ENCODE measurements around the gene DHCR7.

Gene DHCR7

DNA sequence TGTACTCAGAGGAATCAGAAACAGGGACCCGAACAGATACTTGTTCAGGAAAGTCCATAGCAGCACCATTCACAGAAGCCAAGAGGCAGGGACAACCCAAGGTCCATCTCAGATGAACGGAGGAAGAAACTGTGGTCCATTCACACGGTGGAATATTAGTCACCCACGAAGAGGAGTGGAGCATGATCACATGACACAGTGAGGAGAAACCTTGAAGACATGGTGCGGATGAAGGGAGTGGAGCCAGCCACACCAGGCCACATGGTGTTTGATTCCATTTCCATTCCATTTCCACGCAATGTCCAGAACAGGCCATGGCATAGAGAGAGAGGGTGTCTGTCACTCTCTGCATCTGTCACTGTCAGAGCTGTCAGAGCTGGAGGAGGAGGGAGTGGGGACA is 35.5 kb upstream of the DHCR7 start:
- Histone ChIP-seq H3K27ac (ENCODE audit: poor library complexity, severe bottlenecking) (no peak overlapping the region), H3K9me3 (ENCODE audit: severe bottlenecking) (no peaks in the 10 kb centered on the region), H3K4me1 (ENCODE audit: insufficient read depth, poor library complexity, severe bottlenecking) (no peaks in the 10 kb centered on the region), H3K4me3 (ENCODE audit: severe bottlenecking) (no peak overlapping the region), H3K27me3 (ENCODE audit: insufficient read depth, poor library complexity, severe bottlenecking) (no peaks in the 10 kb centered on the region), H3K36me3 (ENCODE audit: low read depth) (peaks cover 9% of the 10 kb centered on the region; the same call in 1 of the 2 replicates)
- ATAC-seq (ENCODE audit: low read depth) (no peak), DNase-seq (ENCODE audit: low spot score) (peak; percentile 13)
- TF ChIP-seq, protein P1, sequence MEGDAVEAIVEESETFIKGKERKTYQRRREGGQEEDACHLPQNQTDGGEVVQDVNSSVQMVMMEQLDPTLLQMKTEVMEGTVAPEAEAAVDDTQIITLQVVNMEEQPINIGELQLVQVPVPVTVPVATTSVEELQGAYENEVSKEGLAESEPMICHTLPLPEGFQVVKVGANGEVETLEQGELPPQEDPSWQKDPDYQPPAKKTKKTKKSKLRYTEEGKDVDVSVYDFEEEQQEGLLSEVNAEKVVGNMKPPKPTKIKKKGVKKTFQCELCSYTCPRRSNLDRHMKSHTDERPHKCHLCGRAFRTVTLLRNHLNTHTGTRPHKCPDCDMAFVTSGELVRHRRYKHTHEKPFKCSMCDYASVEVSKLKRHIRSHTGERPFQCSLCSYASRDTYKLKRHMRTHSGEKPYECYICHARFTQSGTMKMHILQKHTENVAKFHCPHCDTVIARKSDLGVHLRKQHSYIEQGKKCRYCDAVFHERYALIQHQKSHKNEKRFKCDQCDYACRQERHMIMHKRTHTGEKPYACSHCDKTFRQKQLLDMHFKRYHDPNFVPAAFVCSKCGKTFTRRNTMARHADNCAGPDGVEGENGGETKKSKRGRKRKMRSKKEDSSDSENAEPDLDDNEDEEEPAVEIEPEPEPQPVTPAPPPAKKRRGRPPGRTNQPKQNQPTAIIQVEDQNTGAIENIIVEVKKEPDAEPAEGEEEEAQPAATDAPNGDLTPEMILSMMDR (IDR thresholded peaks at IDR 0.05; ENCODE audit: poor library complexity, severe bottlenecking): no peak

DNA sequence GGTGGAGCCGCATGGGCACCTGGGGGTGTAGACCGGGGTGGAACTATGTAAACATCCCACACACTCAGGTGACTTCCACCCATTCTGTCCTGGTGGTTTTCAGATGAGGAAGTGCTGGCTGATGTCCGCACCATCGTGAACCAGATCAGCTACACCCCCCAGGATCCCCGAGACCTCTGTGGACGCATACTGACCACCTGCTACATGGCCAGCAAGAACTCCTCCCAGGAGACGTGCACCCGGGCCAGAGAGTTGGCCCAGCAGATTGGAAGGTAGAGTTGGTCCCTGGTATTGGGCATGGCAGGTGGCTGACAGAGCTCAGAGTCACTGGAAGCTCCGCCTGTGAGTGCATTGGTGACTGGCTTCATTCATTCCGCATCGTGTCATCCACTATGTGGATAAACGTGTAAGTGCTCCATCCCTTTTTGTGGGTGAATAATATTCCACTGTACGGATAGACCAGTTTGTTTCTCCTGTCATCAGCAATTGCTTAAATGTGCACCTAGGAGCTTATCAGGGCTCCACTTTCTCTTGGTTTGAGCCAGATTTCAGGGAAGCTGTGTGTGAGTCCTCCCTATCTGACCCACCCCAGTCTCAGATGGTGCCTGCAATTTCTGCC is 34.7 kb upstream of the DHCR7 start:
- H3K4me3 ChIP-seq (ENCODE audit: severe bottlenecking): no peak overlapping the region
- no peak for ATAC-seq (ENCODE audit: low read depth)
- no peak overlapping the region for H3K27ac ChIP-seq (ENCODE audit: poor library complexity, severe bottlenecking)
- no peaks in the 10 kb centered on the region for H3K27me3 ChIP-seq (ENCODE audit: insufficient read depth, poor library complexity, severe bottlenecking)
- H3K9me3 ChIP-seq (ENCODE audit: severe bottlenecking): no peaks in the 10 kb centered on the region
- peaks cover 9% of the 10 kb centered on the region; the same call in 1 of the 2 replicates for H3K36me3 ChIP-seq (ENCODE audit: low read depth)
- DNase-seq (ENCODE audit: low spot score): no peak
- H3K4me1 ChIP-seq (ENCODE audit: insufficient read depth, poor library complexity, severe bottlenecking): no peaks in the 10 kb centered on the region
- TF ChIP-seq, protein P1 (IDR thresholded peaks at IDR 0.05; ENCODE audit: poor library complexity, severe bottlenecking): no peak

DNA sequence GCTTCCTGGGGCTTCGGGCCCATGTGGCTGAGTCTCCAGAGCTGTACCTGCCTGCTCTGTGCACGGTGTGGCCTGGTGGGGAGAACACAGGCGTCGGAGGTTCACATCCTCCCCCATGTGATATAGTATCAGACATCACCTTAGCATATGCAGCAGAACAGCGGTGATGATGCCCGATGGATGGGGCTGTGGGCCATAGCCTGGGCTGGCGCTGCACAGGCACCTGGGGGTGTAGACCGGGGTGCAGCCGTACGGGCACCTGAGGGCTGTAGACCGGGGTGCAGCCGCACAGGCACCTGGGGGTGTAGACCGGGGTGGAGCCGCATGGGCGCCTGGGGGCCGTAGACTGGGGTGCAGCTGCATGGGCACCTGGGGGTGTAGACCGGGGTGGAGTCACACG is 34.0 kb upstream of the DHCR7 start:
- TF ChIP-seq, protein P1 (IDR thresholded peaks at IDR 0.05; ENCODE audit: poor library complexity, severe bottlenecking): no peak
- ATAC-seq (ENCODE audit: low read depth) (no peak), DNase-seq (ENCODE audit: low spot score) (no peak)
- no peaks in the 10 kb centered on the region for H3K27me3 ChIP-seq (ENCODE audit: insufficient read depth, poor library complexity, severe bottlenecking)
- no peaks in the 10 kb centered on the region for H3K9me3 ChIP-seq (ENCODE audit: severe bottlenecking)
- H3K27ac ChIP-seq (ENCODE audit: poor library complexity, severe bottlenecking): no peak overlapping the region
- H3K36me3 ChIP-seq (ENCODE audit: low read depth): peaks cover 9% of the 10 kb centered on the region; the same call in 1 of the 2 replicates
- no peak overlapping the region for H3K4me3 ChIP-seq (ENCODE audit: severe bottlenecking)
- no peaks in the 10 kb centered on the region for H3K4me1 ChIP-seq (ENCODE audit: insufficient read depth, poor library complexity, severe bottlenecking)

DNA sequence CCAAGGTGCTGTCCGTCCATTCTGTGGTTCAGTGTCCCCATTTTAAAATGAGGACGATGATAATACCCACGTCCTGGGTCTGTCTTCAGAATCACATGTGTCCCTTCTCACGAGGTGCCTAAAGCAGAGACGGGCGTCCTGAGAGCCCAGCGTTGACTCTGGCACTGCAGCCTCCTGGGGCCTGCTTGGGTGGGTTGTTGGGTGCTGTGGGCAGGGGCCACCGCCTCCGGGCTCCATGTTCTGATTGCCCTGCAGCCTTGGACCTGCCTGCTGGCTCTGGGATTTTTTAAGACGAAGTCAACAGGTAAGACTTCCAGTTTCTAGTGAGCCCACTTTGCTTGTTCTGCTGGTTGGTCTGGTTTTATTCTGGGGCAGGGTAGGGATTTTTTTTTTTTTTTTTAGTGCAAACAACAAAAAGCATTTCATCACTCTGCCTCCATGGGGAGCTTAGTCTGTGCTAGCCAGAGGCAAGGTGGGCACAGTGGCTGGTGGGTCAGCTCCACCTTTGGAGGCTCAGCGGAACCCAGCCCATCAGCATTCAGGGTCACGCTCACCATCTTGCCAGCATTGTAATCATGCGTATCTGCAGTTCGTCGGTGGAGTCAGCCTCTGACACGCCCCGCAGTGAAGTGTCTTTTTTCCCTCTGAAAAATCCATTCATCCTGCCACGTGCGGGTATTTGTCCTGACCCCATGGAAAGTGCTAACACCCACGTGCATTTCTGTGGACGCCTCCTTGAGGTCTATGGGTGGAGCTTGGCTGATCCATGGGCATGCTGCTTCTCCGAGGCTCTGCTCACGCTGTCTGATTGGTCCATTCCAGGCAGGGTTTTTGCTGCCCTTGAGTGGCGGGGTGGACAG is 33.1 kb upstream of the DHCR7 start:
- H3K27ac ChIP-seq (ENCODE audit: poor library complexity, severe bottlenecking): no peak overlapping the region
- DNase-seq (ENCODE audit: low spot score): no peak
- H3K27me3 ChIP-seq (ENCODE audit: insufficient read depth, poor library complexity, severe bottlenecking): no peaks in the 10 kb centered on the region
- ATAC-seq (ENCODE audit: low read depth): no peak
- no peaks in the 10 kb centered on the region for H3K4me1 ChIP-seq (ENCODE audit: insufficient read depth, poor library complexity, severe bottlenecking)
- TF ChIP-seq, protein P1 (IDR thresholded peaks at IDR 0.05; ENCODE audit: poor library complexity, severe bottlenecking): no peak
- H3K36me3 ChIP-seq (ENCODE audit: low read depth): peaks cover 9% of the 10 kb centered on the region; the same call in 1 of the 2 replicates
- H3K9me3 ChIP-seq (ENCODE audit: severe bottlenecking): no peaks in the 10 kb centered on the region
- H3K4me3 ChIP-seq (ENCODE audit: severe bottlenecking): no peak overlapping the region

DNA sequence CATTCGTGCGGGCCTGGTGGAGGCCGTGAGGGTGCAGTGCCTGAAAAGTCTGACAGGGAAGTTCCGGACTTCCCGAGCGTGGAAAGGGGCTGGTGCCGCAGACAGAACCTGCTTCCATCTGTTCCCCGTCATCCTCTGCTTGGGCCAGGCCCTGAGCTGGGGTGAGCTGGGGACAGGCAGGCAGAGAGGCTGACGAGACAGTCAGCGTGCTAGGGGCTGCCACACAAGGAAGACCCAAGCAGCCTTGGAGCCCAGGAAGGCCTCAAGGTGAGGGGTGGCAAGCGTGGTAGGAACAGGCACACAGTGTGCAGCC is 30.3 kb upstream of the DHCR7 start:
- DNase-seq (ENCODE audit: low spot score) (no peak), ATAC-seq (ENCODE audit: low read depth) (no peak)
- H3K9me3 ChIP-seq (ENCODE audit: severe bottlenecking): no peaks in the 10 kb centered on the region
- peaks cover 2% of the 10 kb centered on the region; the same call in 1 of the 2 replicates for H3K36me3 ChIP-seq (ENCODE audit: low read depth)
- TF ChIP-seq, protein P1 (IDR thresholded peaks at IDR 0.05; ENCODE audit: poor library complexity, severe bottlenecking): no peak
- no peak overlapping the region for H3K4me3 ChIP-seq (ENCODE audit: severe bottlenecking)
- no peaks in the 10 kb centered on the region for H3K27me3 ChIP-seq (ENCODE audit: insufficient read depth, poor library complexity, severe bottlenecking)
- no peaks in the 10 kb centered on the region for H3K4me1 ChIP-seq (ENCODE audit: insufficient read depth, poor library complexity, severe bottlenecking)
- H3K27ac ChIP-seq (ENCODE audit: poor library complexity, severe bottlenecking): no peak overlapping the region
